Testis (tissue), 3 donors: ENCODE measurements around the gene YPEL1. TPM values are rescaled to one million over a fixed set of nuclear protein-coding genes. Genes with fewer than 3 reads are reported as not detected.

ENCODE experiments used
- DNase-seq: peaks from one replicate; pipeline ENCODE4 v3.0.0-alpha.2; 2019
- H3K27ac ChIP-seq, 2 donors: fragments of 200-600 bp; sonication (generic); one replicate each; pipeline ENCODE4 v1.5.1; 2019
- H3K27me3 ChIP-seq: fragments of 200-600 bp; sonication (generic); one replicate; pipeline ENCODE4 v1.5.1; 2019
- H3K36me3 ChIP-seq: fragments of 200-600 bp; sonication (generic); one replicate; pipeline ENCODE4 v1.5.1; 2017; ENCODE audit warnings: low read depth; ENCODE audit errors: missing control alignments
- H3K4me1 ChIP-seq: fragments of 200-600 bp; sonication (generic); one replicate; pipeline ENCODE4 v1.5.1; 2019
- H3K4me3 ChIP-seq, 2 donors: fragments of 200-600 bp; sonication (generic); one replicate each; pipeline ENCODE4 v1.5.1; 2017 to 2019
- H3K9me3 ChIP-seq: fragments of 200-600 bp; sonication (generic); one replicate; pipeline ENCODE4 v1.5.1; 2017
- POLR2A ChIP-seq: fragments of 450-650 bp; IDR thresholded peaks from one replicate; pipeline ENCODE4 v1.6.1; 2017; ENCODE audit warnings: antibody characterized with exemption, mild to moderate bottlenecking, moderate library complexity
- WGBS, 2 donors: methylation state at CpG; one replicate each; pipeline ENCODE4 v1.1.5; 2018; 5-methylcytosine and 5-hydroxymethylcytosine counted together
- intact Hi-C: fragments of 100-400 bp; cut with DNase I; formaldehyde crosslinking; loops from one replicate; pipeline ENCODE4 v1.15.1; 2023; ENCODE audit warnings: low total_unique reads
- polyA plus RNA-seq: library from polyadenylated mRNA; stranded (reverse); fragments of 350-450 nt; fragmentation: Illumina TruSeq; extraction: RNeasy Lipid Tissue Mini Kit (QIAGEN cat#74804); gene quantifications from one replicate; pipeline ENCODE4 v1.2.3, GENCODE V29; 2014; ENCODE audit warnings: low read depth, low replicate concordance; ENCODE audit not compliant: insufficient read depth
- total RNA-seq, 2 donors: library from RNA; depleted of rRNA; stranded (reverse); fragments of >200 nt; gene quantifications; one replicate each; pipeline ENCODE4 v1.2.3, GENCODE V29; 2016
- TF ChIP-seq, protein P1 (sequence below), 3 experiments: fragments of 450-650 bp in 2 of 3; fragments of 200-600 bp in 1 of 3; sonication (generic) in 1 of 3; IDR thresholded peaks; one replicate each; pipeline ENCODE4 v1.5.1; 2016 to 2019; ENCODE audit warnings: antibody characterized with exemption in 3 of 3, mild to moderate bottlenecking in 2 of 3, moderate library complexity in 1 of 3

YPEL1 gene
- total and polyA plus RNA-seq, 3 donors from 2014 or later: 83.6 to 169 (median 168) TPM

DNA sequence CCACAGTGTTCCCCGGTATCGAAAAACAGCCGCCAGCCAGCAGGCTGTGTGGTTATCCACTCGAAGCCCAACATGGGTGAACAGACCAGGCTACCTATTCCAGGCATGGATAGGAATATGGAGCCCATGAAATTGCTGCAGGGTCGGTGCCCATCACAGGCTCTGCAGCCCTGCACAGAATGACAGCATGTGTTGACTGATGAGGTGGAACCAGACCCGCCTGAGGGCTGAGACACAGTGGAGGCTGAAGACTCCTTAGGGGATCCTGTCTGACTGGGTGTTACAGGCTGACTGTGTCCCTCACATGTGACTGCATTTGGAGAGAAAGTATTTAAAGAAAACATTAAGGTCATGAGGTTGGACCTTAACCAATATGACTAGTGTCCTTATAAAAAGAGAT lies 6.2 kb upstream of the YPEL1 start:
- TF ChIP-seq POLR2A: no peak
- TF ChIP-seq, protein P1, sequence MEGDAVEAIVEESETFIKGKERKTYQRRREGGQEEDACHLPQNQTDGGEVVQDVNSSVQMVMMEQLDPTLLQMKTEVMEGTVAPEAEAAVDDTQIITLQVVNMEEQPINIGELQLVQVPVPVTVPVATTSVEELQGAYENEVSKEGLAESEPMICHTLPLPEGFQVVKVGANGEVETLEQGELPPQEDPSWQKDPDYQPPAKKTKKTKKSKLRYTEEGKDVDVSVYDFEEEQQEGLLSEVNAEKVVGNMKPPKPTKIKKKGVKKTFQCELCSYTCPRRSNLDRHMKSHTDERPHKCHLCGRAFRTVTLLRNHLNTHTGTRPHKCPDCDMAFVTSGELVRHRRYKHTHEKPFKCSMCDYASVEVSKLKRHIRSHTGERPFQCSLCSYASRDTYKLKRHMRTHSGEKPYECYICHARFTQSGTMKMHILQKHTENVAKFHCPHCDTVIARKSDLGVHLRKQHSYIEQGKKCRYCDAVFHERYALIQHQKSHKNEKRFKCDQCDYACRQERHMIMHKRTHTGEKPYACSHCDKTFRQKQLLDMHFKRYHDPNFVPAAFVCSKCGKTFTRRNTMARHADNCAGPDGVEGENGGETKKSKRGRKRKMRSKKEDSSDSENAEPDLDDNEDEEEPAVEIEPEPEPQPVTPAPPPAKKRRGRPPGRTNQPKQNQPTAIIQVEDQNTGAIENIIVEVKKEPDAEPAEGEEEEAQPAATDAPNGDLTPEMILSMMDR (IDR thresholded peaks at IDR 0.05): no peak
- Histone ChIP-seq H3K27me3 (no peaks in the 10 kb centered on the region), H3K4me1 (no peaks in the 10 kb centered on the region), H3K9me3 (no peaks in the 10 kb centered on the region), H3K27ac (no peak overlapping the region), H3K4me3 (no peak overlapping the region), H3K36me3 (no peaks in the 10 kb centered on the region)
- WGBS, 2 donors: 91 to 93% methylated on average over 6 of the region's 6 CpGs
- DNase-seq: no peak
- intact Hi-C loops: no loop called here

DNA sequence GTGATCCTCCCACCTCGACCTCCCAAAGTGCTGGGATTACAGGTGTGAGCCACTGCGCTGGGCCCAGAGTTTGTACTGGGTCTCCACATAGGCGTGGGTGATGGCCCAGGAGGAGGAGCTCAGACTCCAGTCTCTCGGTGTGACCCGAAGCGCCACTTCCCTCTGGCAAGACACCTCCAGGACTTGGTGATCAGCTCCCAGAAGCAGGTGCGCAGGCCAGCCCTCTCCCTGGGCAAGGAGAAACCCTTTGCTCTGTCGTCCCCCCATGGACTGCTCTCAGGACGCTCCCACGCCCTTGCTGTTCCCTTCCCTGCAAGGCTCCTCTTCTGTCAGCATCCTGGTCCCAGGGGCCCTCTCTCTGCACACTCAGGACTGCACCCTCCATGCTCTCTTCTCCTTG lies 5.5 kb upstream of the YPEL1 start:
- intact Hi-C loops: no loop called here
- no peak for DNase-seq
- H3K36me3 ChIP-seq: no peaks in the 10 kb centered on the region
- H3K4me3 ChIP-seq: no peak overlapping the region
- no peak overlapping the region for H3K27ac ChIP-seq
- TF ChIP-seq, protein P1 (IDR thresholded peaks at IDR 0.05): no peak
- TF ChIP-seq POLR2A: no peak
- peaks cover 3% of the 10 kb centered on the region for H3K4me1 ChIP-seq
- H3K27me3 ChIP-seq: no peaks in the 10 kb centered on the region
- 91 to 93% methylated on average over 10 of the region's 10 CpGs for WGBS, 2 donors
- no peaks in the 10 kb centered on the region for H3K9me3 ChIP-seq

DNA sequence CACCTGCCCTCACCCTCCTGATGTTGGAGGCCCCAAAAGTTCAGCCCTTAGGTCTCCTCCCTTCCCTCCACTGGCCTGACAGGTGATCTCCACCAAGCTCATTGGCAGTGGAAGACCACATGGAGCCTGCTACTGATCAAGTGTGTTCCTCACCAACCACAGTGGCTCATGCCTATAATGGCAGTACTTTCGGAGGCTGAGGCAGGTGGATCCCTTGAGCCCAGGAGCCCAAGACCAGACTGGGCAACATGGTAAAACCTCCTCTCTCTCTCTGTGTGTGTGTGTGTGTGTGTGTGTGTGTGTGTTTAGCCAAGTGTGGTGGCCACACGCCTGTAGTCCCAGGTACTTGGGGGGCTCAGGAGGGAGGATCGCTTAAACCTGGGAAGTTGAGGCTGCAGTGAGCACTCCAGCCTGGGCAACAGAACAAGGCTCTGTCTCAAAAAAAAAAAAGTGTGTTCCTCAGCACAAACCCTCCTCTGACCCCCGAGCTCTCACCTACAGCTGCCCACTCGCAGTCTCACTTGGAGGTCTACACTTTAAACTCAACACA lies 4.3 kb upstream of the YPEL1 start:
- DNase-seq: no peak
- no peak for TF ChIP-seq POLR2A
- TF ChIP-seq, protein P1 (IDR thresholded peaks at IDR 0.05): no peak

DNA sequence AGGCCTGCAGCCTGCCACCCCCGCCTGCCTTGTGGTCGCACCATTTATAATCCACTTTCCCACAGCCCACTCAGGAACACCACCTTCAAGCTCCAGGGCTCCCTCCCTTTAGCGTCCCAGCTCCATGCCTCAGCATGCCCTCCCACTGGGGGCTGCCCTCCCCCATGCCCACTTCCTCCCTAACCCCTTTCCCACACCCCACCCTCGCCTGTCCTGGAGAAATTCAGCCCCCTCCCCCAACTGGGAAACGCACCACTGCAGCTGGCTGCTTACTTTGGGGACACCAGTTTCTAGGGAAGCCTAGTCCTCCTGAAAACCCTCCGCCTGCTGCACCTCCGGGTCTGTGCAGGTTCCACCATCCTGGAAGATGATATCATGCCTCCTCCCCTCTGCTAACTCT lies 3.4 kb upstream of the YPEL1 start:
- no peak overlapping the region for H3K27ac ChIP-seq
- WGBS, 2 donors: 47 to 65% methylated on average over 7 of the region's 7 CpGs
- no peaks in the 10 kb centered on the region for H3K27me3 ChIP-seq
- H3K4me1 ChIP-seq: peaks cover 11% of the 10 kb centered on the region
- intact Hi-C loops: no loop called here
- H3K9me3 ChIP-seq: no peaks in the 10 kb centered on the region
- H3K4me3 ChIP-seq: no peak overlapping the region
- DNase-seq: no peak
- H3K36me3 ChIP-seq: no peaks in the 10 kb centered on the region
- TF ChIP-seq, protein P1 (IDR thresholded peaks at IDR 0.05): no peak
- no peak for TF ChIP-seq POLR2A

More for the DNA sequence above, 4.3 kb upstream of the YPEL1 start:
- Histone ChIP-seq H3K27ac (no peak overlapping the region), H3K4me3 (no peak overlapping the region), H3K36me3 (no peaks in the 10 kb centered on the region), H3K27me3 (no peaks in the 10 kb centered on the region), H3K9me3 (no peaks in the 10 kb centered on the region), H3K4me1 (peaks cover 6% of the 10 kb centered on the region)
- intact Hi-C loops: no loop called here
- WGBS, 2 donors: 93% methylated on average over 5 of the region's 5 CpGs

- H3K9me3 ChIP-seq: no peaks in the 10 kb centered on the region
- intact Hi-C loops: no loop called here
- TF ChIP-seq, protein P1 (IDR thresholded peaks at IDR 0.05): no peak
- no peak for TF ChIP-seq POLR2A
- 82 to 86% methylated on average over 8 of the region's 8 CpGs for WGBS, 2 donors
- no peak overlapping the region for H3K4me3 ChIP-seq
- peaks cover 11% of the 10 kb centered on the region for H3K4me1 ChIP-seq
- no peak overlapping the region for H3K27ac ChIP-seq
- H3K36me3 ChIP-seq: no peaks in the 10 kb centered on the region
- H3K27me3 ChIP-seq: no peaks in the 10 kb centered on the region
- DNase-seq: no peak
Measured at GRCh38 chr22:21738081-21738480, 2.5 kb upstream of the YPEL1 start.
